GM19438 (cell line): Measurements from ENCODE around the gene PRUNE1.
A peak's percentile ranks its signal among the peaks of the same experiment; 100 is the strongest.

Experiments used
- ATAC-seq: cut with Tn5 transposase; IDR thresholded peaks from one replicate; pipeline ENCODE4 v1.9.1; 2021; ENCODE audit warnings: low read depth; ENCODE audit not compliant: unreplicated experiment

The PRUNE1 gene

GRCh38 chr1:151047925-151048644, 39.8 kb downstream of the PRUNE1 start:
- ATAC-seq = peak; percentile 49

- no peak for ATAC-seq
Observed at GRCh38 chr1:151048645-151049032, 40.4 kb downstream of the PRUNE1 start.

GRCh38 chr1:151049458-151049857, 41.2 kb downstream of the PRUNE1 start:
- no peak for ATAC-seq

GRCh38 chr1:151050051-151050688, 41.9 kb downstream of the PRUNE1 start:
- ATAC-seq = no peak

- no peak for ATAC-seq
Observed at GRCh38 chr1:151051356-151052009, 43.2 kb downstream of the PRUNE1 start.

GRCh38 chr1:151054971-151055547, 46.8 kb downstream of the PRUNE1 start:
- no peak for ATAC-seq

- ATAC-seq = no peak
Observed at GRCh38 chr1:151055581-151055980, 47.3 kb downstream of the PRUNE1 start.

- no peak for ATAC-seq
Observed at GRCh38 chr1:151056149-151056548, 47.9 kb downstream of the PRUNE1 start.

GRCh38 chr1:151058692-151059091, 50.4 kb downstream of the PRUNE1 start:
- no peak for ATAC-seq

GRCh38 chr1:151059109-151060006, 51.1 kb downstream of the PRUNE1 start, which contains the start of gene CDC42SE1:
Gene CDC42SE1, minus strand, starts transcription at chr1:151059622. Its CDS starts 3,892 bp downstream, at chr1:151055730.
- ATAC-seq = peak; percentile 78

- ATAC-seq = no peak
Observed at GRCh38 chr1:151060007-151060656, 51.9 kb downstream of the PRUNE1 start, which contains the start of gene MLLT11. Gene MLLT11, plus strand, starts transcription at chr1:151060397. Its CDS starts 6,828 bp downstream, at chr1:151067225.

GRCh38 chr1:151060657-151061421, 52.6 kb downstream of the PRUNE1 start:
- ATAC-seq = no peak

- ATAC-seq = no peak
Observed at GRCh38 chr1:151061704-151062103, 53.5 kb downstream of the PRUNE1 start.

GRCh38 chr1:151062741-151063371, 54.6 kb downstream of the PRUNE1 start:
- ATAC-seq = no peak

GRCh38 chr1:151065089-151065645, 56.9 kb downstream of the PRUNE1 start:
- ATAC-seq = no peak

GRCh38 chr1:151067185-151067584, 58.9 kb downstream of the PRUNE1 start:
- no peak for ATAC-seq

- no peak for ATAC-seq
Observed at GRCh38 chr1:151069103-151069486, 60.8 kb downstream of the PRUNE1 start.
